H9 (cell line): ENCODE data around the gene DCTN1. TPM values are rescaled to one million over a fixed set of nuclear protein-coding genes. Genes with fewer than 3 reads are reported as not detected.
A peak's percentile ranks its signal among the peaks of the same experiment; 100 is the strongest.

Experiments used
- DNase-seq: peaks from one replicate; pipeline ENCODE4 v3.0.0-alpha.2; 2017
- H2AFZ ChIP-seq: one replicate; pipeline ENCODE4 v1.6.1; 2013; ENCODE audit warnings: mild to moderate bottlenecking, low read length, control low read depth, moderate library complexity
- H2AK5ac ChIP-seq: 2 replicates; pipeline ENCODE4 v1.6.1; 2013; ENCODE audit warnings: low read length, control low read depth, mixed read lengths; ENCODE audit not compliant: insufficient read length
- H2BK120ac ChIP-seq: one replicate; pipeline ENCODE4 v1.6.1; 2013; ENCODE audit warnings: low read depth, mild to moderate bottlenecking, low read length, control low read depth, inconsistent platforms; ENCODE audit not compliant: poor library complexity, severe bottlenecking
- H2BK12ac ChIP-seq: 2 replicates; pipeline ENCODE4 v1.6.1; 2013; ENCODE audit warnings: low read length, control low read depth, mixed read lengths, low read depth; ENCODE audit not compliant: insufficient read length
- H2BK15ac ChIP-seq: 2 replicates; pipeline ENCODE4 v1.6.1; 2013; ENCODE audit warnings: low read depth, low read length, control low read depth
- H2BK20ac ChIP-seq: one replicate; pipeline ENCODE4 v1.6.1; 2013; ENCODE audit warnings: low read depth, mild to moderate bottlenecking, low read length, control low read depth, inconsistent platforms; ENCODE audit not compliant: poor library complexity, severe bottlenecking
- H2BK5ac ChIP-seq: 2 replicates; pipeline ENCODE4 v1.6.1; 2013; ENCODE audit warnings: low read length, control low read depth, mixed read lengths; ENCODE audit not compliant: insufficient read length
- H3K14ac ChIP-seq: 2 replicates; pipeline ENCODE4 v1.6.1; 2013; ENCODE audit warnings: low read length, control low read depth; ENCODE audit not compliant: insufficient read depth
- H3K18ac ChIP-seq: 2 replicates; pipeline ENCODE4 v1.6.1; 2013; ENCODE audit warnings: low read depth, mild to moderate bottlenecking, mixed read lengths, low read length, control low read depth; ENCODE audit not compliant: insufficient read length
- H3K23ac ChIP-seq: 2 replicates; pipeline ENCODE4 v1.6.1; 2013; ENCODE audit warnings: low read length, control low read depth, mixed read lengths, low read depth; ENCODE audit not compliant: insufficient read length
- H3K23me2 ChIP-seq: 2 replicates; pipeline ENCODE4 v1.6.1; 2013; ENCODE audit warnings: low read depth, mild to moderate bottlenecking, mixed read lengths, low read length, control low read depth; ENCODE audit not compliant: insufficient read length, poor library complexity, severe bottlenecking
- H3K27ac ChIP-seq: 2 replicates; pipeline ENCODE4 v1.5.1; 2013; ENCODE audit warnings: low read length, control low read depth, mixed read lengths, low read depth; ENCODE audit not compliant: insufficient read length
- H3K27me3 ChIP-seq: 2 replicates; pipeline ENCODE4 v1.6.1; 2013; ENCODE audit warnings: low read length, control low read depth, inconsistent platforms; ENCODE audit not compliant: insufficient read depth
- H3K4ac ChIP-seq: 2 replicates; pipeline ENCODE4 v1.6.1; 2013; ENCODE audit warnings: low read depth, mild to moderate bottlenecking, control low read depth, inconsistent platforms, low read length, moderate library complexity
- H3K4me1 ChIP-seq: 2 replicates; pipeline ENCODE4 v1.6.1; 2013; ENCODE audit warnings: low read length, control low read depth, inconsistent platforms; ENCODE audit not compliant: insufficient read depth
- H3K4me2 ChIP-seq: 2 replicates; pipeline ENCODE4 v1.6.1; 2013; ENCODE audit warnings: low read length, control low read depth, mixed read lengths; ENCODE audit not compliant: insufficient read length, insufficient read depth
- H3K56ac ChIP-seq: 2 replicates; pipeline ENCODE4 v1.6.1; 2013; ENCODE audit warnings: low read depth, mild to moderate bottlenecking, mixed read lengths, low read length, control low read depth; ENCODE audit not compliant: insufficient read length
- H3K79me1 ChIP-seq: 2 replicates; pipeline ENCODE4 v1.6.1; 2013; ENCODE audit warnings: low read depth, mild to moderate bottlenecking, moderate library complexity, low read length, control low read depth, inconsistent platforms; ENCODE audit not compliant: insufficient read depth, poor library complexity, severe bottlenecking
- H3K79me2 ChIP-seq: 2 replicates; pipeline ENCODE4 v1.6.1; 2013; ENCODE audit warnings: low read length, control low read depth, inconsistent platforms; ENCODE audit not compliant: insufficient read depth
- H3K9ac ChIP-seq: 2 replicates; pipeline ENCODE4 v1.6.1; 2013; ENCODE audit warnings: low read length, control low read depth, mixed read lengths; ENCODE audit not compliant: insufficient read length; ENCODE audit errors: extremely low read depth
- H3K9me3 ChIP-seq: one replicate; pipeline ENCODE4 v1.6.1; 2013; ENCODE audit warnings: low read depth, low read length, inconsistent platforms; ENCODE audit not compliant: control insufficient read depth
- H3T11ph ChIP-seq: one replicate; pipeline ENCODE4 v1.6.1; 2013; ENCODE audit warnings: mild to moderate bottlenecking, low read length, control low read depth, inconsistent platforms
- H4K20me1 ChIP-seq: one replicate; pipeline ENCODE4 v1.6.1; 2013; ENCODE audit not compliant: control insufficient read depth, insufficient read length, insufficient read depth
- H4K5ac ChIP-seq: 2 replicates; pipeline ENCODE4 v1.6.1; 2013; ENCODE audit warnings: low read depth, mild to moderate bottlenecking, mixed read lengths, low read length, control low read depth; ENCODE audit not compliant: insufficient read length
- H4K8ac ChIP-seq: replicated peaks from 2 replicates; pipeline ENCODE4 v1.6.1; 2013; ENCODE audit warnings: low read length, control low read depth, mixed read lengths, low read depth; ENCODE audit not compliant: insufficient read length
- H4K91ac ChIP-seq: 2 replicates; pipeline ENCODE4 v1.6.1; 2013; ENCODE audit warnings: low read depth, mild to moderate bottlenecking, moderate library complexity, mixed read lengths, low read length, control low read depth; ENCODE audit not compliant: insufficient read length
- H3K27ac Mint-ChIP-seq, 3 experiments: 2 replicates in 2 of 3; 3 replicates in 1 of 3; pipeline ENCODE4 v1.8.0; 2020 to 2021; ENCODE audit warnings: mixed read lengths in 3 of 3, mild to moderate bottlenecking in 1 of 3, moderate library complexity in 1 of 3
- H3K27me3 Mint-ChIP-seq: 2 replicates; pipeline ENCODE4 v1.8.0; 2021; ENCODE audit warnings: low read depth, mild to moderate bottlenecking, moderate library complexity, mixed read lengths
- H3K36me3 Mint-ChIP-seq, 3 experiments: 2 replicates in 2 of 3; 3 replicates in 1 of 3; pipeline ENCODE4 v1.8.0; 2020 to 2021; ENCODE audit warnings: low read depth in 3 of 3, mixed read lengths in 3 of 3; ENCODE audit not compliant: insufficient read depth in 1 of 3
- H3K4me1 Mint-ChIP-seq, 2 experiments: 2 replicates each; pipeline ENCODE4 v1.8.0; 2020; ENCODE audit warnings: mixed read lengths in 2 of 2
- H3K4me3 Mint-ChIP-seq, 2 experiments: 2 replicates in 1 of 2; 3 replicates in 1 of 2; pipeline ENCODE4 v1.8.0; 2020 to 2021; ENCODE audit warnings: mild to moderate bottlenecking in 2 of 2, mixed read lengths in 2 of 2, moderate library complexity in 1 of 2
- H3K9me3 Mint-ChIP-seq, 2 experiments: 2 replicates in 1 of 2; 3 replicates in 1 of 2; pipeline ENCODE4 v1.8.0; 2020; ENCODE audit warnings: mild to moderate bottlenecking in 2 of 2, mixed read lengths in 2 of 2, moderate library complexity in 1 of 2
- WGBS: extraction: QIAGEN DNeasy Blood & Tissue Kit; methylation state at CpG from one replicate; pipeline ENCODE4 v1.1.7; 2013; ENCODE audit warnings: missing lambda C conversion rate, low lambda C conversion rate, mixed read lengths; ENCODE audit not compliant: insufficient read length; ENCODE audit errors: extremely low coverage; 5-methylcytosine and 5-hydroxymethylcytosine counted together
- total RNA-seq: library from RNA; stranded (reverse); gene quantifications from 2 replicates; pipeline ENCODE4 v1.2.1, GENCODE V29; 2021
- TF ChIP-seq, protein P1 (sequence below): fragments of 200-600 bp; sonication (generic); conservative IDR thresholded peaks from 3 replicates; pipeline ENCODE4 v1.8.0; 2021; ENCODE audit warnings: antibody characterized with exemption, mild to moderate bottlenecking

DCTN1 gene
- total RNA-seq, 1 experiment from 2014 or later = 141 TPM

DNA sequence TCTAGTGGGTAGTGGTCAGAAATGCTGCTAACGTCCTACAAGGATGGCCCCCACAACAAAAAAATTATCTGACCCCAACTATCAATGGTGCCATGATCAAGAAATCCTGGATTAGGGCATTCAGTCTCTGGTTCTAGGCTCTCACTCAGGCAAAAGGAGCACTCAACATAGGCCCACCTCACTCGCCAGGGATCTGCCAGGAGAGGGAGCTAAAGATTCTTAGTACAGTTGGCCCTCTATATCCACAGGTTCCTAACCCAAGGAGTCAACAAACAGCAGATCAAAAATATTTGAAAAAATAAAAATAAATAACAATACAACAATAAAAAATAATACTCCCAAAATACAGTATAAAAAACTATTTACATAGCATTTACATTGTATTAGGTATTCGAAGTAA lies 46.9 kb downstream of the DCTN1 start:
- no peak overlapping the region for H2AK5ac ChIP-seq
- no peak overlapping the region for H3K23ac ChIP-seq
- no peak overlapping the region for H3K18ac ChIP-seq
- TF ChIP-seq, protein P1, sequence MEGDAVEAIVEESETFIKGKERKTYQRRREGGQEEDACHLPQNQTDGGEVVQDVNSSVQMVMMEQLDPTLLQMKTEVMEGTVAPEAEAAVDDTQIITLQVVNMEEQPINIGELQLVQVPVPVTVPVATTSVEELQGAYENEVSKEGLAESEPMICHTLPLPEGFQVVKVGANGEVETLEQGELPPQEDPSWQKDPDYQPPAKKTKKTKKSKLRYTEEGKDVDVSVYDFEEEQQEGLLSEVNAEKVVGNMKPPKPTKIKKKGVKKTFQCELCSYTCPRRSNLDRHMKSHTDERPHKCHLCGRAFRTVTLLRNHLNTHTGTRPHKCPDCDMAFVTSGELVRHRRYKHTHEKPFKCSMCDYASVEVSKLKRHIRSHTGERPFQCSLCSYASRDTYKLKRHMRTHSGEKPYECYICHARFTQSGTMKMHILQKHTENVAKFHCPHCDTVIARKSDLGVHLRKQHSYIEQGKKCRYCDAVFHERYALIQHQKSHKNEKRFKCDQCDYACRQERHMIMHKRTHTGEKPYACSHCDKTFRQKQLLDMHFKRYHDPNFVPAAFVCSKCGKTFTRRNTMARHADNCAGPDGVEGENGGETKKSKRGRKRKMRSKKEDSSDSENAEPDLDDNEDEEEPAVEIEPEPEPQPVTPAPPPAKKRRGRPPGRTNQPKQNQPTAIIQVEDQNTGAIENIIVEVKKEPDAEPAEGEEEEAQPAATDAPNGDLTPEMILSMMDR = peak; percentile 73
- H3K27me3 Mint-ChIP-seq = peaks cover 4% of the 10 kb centered on the region
- H3K4me1 ChIP-seq = no peaks in the 10 kb centered on the region
- no peaks in the 10 kb centered on the region for H4K20me1 ChIP-seq
- H2BK12ac ChIP-seq = no peak overlapping the region
- peaks cover 2% of the 10 kb centered on the region in 2 experiments for H3K4me1 Mint-ChIP-seq
- no peak overlapping the region for H2BK5ac ChIP-seq
- H2BK15ac ChIP-seq = no peak overlapping the region
- no peak overlapping the region for H3K14ac ChIP-seq
- no peaks in the 10 kb centered on the region for H3K9me3 ChIP-seq
- no peak overlapping the region for H2BK20ac ChIP-seq
- H3K27ac Mint-ChIP-seq = no peak overlapping the region
- no peak overlapping the region for H3K4me2 ChIP-seq
- H3K23me2 ChIP-seq = no peaks in the 10 kb centered on the region
- no peak overlapping the region for H3K9ac ChIP-seq
- H3K79me1 ChIP-seq = no peaks in the 10 kb centered on the region
- no peaks in the 10 kb centered on the region for H3K27me3 ChIP-seq
- no peak overlapping the region for H3K4me3 Mint-ChIP-seq
- H3K9me3 Mint-ChIP-seq = no peaks in the 10 kb centered on the region
- no peak overlapping the region for H3K56ac ChIP-seq
- no peak overlapping the region for H4K5ac ChIP-seq
- H2AFZ ChIP-seq = no peak overlapping the region
- no peak overlapping the region for H3K4ac ChIP-seq
- H4K91ac ChIP-seq = no peak overlapping the region
- no CpG with 5 or more reads among the region's 3 CpGs for WGBS
- no peak overlapping the region for H3K27ac ChIP-seq
- H3K79me2 ChIP-seq = no peaks in the 10 kb centered on the region
- H3T11ph ChIP-seq = no peak overlapping the region
- H4K8ac ChIP-seq = no peak overlapping the region
- DNase-seq = peak; percentile 40
- no peak overlapping the region for H2BK120ac ChIP-seq
- no peaks in the 10 kb centered on the region for H3K36me3 Mint-ChIP-seq
